GM21390 (cell line): Measurements from ENCODE around the gene HADHB.
"Not testable (repeated sequence)": the region's sequence is repeated elsewhere in the genome, so short reads cannot be mapped to it uniquely, and the experiment has no call there.

Source experiments
- ATAC-seq: cut with Tn5 transposase; IDR thresholded peaks from one replicate; pipeline ENCODE4 v1.9.1; 2021; ENCODE audit not compliant: unreplicated experiment

Gene HADHB

GRCh38 chr2:26292646-26293045 is 47.9 kb downstream of the HADHB start:
- no peak for ATAC-seq

GRCh38 chr2:26295511-26295910 is 50.8 kb downstream of the HADHB start:
- ATAC-seq = no peak

- ATAC-seq = no peak
Observed at GRCh38 chr2:26297061-26297460, 52.3 kb downstream of the HADHB start.

- no peak for ATAC-seq
Observed at GRCh38 chr2:26298286-26298637, 53.5 kb downstream of the HADHB start.

GRCh38 chr2:26298638-26299393 is 54.1 kb downstream of the HADHB start:
- ATAC-seq = no peak

- no peak for ATAC-seq
Observed at GRCh38 chr2:26299471-26300101, 54.8 kb downstream of the HADHB start.

GRCh38 chr2:26300234-26300925 is 55.6 kb downstream of the HADHB start:
- ATAC-seq = no peak

GRCh38 chr2:26302846-26303245 is 58.1 kb downstream of the HADHB start:
- ATAC-seq = no peak

GRCh38 chr2:26305094-26305493 is 60.4 kb downstream of the HADHB start:
- ATAC-seq = not testable (repeated sequence)

- no peak for ATAC-seq
Observed at GRCh38 chr2:26305540-26305939, 60.8 kb downstream of the HADHB start.

GRCh38 chr2:26309921-26310320 is 65.2 kb downstream of the HADHB start:
- no peak for ATAC-seq

GRCh38 chr2:26312471-26312870 is 67.7 kb downstream of the HADHB start:
- ATAC-seq = no peak

GRCh38 chr2:26313446-26313845 is 68.7 kb downstream of the HADHB start:
- ATAC-seq = no peak

GRCh38 chr2:26314243-26314642 is 69.5 kb downstream of the HADHB start:
- ATAC-seq = no peak

GRCh38 chr2:26316041-26316440 is 71.3 kb downstream of the HADHB start:
- no peak for ATAC-seq

- no peak for ATAC-seq
Observed at GRCh38 chr2:26316845-26317244, 72.1 kb downstream of the HADHB start.

GRCh38 chr2:26317377-26318105 is 72.8 kb downstream of the HADHB start:
- ATAC-seq = no peak

- no peak for ATAC-seq
Observed at GRCh38 chr2:26318950-26319349, 74.2 kb downstream of the HADHB start.

GRCh38 chr2:26324479-26324878 is 79.7 kb downstream of the HADHB start:
- ATAC-seq = not testable (repeated sequence)

GRCh38 chr2:26324903-26325302 is 80.2 kb downstream of the HADHB start:
- no peak for ATAC-seq

GRCh38 chr2:26325851-26326250 is 81.1 kb downstream of the HADHB start:
- ATAC-seq = no peak
